ENCODE results near the gene GYPC.

The GYPC gene

DNA sequence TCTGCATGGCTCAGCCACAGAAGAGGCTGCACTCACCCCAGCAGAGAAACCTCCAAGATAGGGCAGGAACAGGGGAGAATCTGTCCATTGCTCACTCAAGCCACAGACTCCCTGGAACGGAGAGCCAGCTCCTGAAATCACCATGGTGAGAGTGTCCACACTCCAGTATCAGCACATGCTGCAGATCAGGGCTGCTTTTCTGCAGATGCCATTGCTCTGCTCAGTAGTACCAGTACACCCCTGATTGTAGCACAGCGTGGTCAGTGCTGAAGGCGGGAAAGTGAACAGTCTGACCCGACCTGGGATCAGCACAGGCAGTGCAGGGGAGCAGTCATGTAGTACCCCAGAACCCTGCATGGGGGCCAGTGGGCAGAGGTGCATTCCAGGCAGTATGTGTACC is 73.9 kb downstream of the GYPC start:
- DNase-seq (ENCODE audit: low read depth in 1 of 2, low spot score in 1 of 2), result no peak

GRCh38 chr2:126730655-126731054 is 74.7 kb downstream of the GYPC start:
- no peak for DNase-seq (ENCODE audit: low read depth in 1 of 2, low spot score in 1 of 2)

DNA sequence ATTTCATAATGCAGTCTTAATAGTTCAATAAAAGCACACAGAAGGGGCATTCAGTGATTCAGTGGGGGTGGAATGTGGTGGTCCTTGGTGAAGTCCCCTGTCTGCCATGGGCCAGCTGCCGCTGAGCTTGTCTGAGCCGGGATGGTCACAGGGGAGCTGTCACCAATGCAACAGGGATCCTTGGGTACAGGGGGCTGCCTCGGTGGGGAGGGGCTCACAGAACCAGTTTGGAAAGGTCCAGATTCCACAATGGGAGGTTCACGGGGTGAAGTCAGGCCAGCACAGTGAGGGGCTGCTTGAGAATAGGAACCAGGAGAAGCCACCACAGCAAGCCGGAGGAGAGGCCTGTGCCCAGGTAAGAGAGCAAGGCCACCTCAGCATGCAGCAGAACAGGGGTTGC is 75.4 kb downstream of the GYPC start:
- no peak for DNase-seq (ENCODE audit: low read depth in 1 of 2, low spot score in 1 of 2)

- no peak for DNase-seq (ENCODE audit: low read depth in 1 of 2, low spot score in 1 of 2)
Measured at GRCh38 chr2:126732682-126733245, 76.8 kb downstream of the GYPC start.

DNA sequence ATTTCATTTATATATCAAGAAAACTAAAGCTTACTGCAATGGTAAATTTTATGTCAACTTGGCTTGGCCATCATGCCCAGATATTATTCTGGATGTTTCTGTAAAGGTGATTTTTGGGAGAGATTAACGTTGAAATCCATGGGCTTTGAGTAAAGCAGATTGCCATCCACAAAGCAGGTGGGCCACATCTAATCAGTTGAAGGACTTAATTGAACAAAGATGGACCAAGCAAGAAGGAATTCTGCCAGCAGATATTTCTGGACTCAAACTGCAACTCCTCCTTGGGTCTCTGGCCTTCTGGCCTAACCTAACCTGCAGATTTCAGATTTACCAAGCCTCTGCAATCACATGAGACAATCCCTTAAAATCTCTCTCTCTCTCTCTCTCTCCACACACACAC is 77.8 kb downstream of the GYPC start:
- no peak for DNase-seq (ENCODE audit: low read depth in 1 of 2, low spot score in 1 of 2)

DNA sequence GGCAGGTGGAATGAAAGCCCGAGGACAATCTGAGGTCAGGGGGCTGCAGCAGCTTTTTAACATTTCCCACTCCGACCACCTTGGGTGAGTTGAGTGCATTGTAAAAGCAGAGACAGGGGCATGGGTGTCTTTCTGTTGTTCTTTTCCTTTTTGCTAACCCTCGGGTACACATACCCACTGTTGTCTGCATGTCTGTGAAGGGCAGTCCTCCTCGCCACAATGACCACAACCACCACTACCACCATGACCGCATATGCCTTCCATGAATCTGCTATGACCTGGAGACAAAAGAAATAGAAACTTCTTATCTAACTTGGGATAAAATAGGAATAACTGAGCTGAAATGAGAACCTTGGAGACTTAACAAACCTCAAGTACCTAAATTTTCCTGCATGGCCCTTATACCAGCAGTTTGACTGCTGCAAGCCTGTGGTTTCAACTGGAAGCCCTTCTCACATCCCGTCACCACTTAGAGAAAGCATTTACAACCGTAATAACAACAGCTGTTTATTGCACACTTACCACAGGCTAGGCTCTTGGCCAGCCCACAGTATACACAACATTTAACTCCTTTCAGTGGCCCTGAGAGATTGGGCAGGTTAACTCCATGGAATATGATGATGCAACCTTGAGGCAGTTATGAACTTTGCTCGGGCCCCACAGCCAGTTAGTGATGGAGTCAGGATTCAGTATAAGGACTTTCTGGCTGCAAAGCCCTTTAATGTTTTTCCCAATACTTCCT is 80.3 kb downstream of the GYPC start:
- DNase-seq (ENCODE audit: low read depth in 1 of 2, low spot score in 1 of 2), result no peak

GRCh38 chr2:126739141-126739540 is 83.2 kb downstream of the GYPC start:
- DNase-seq (ENCODE audit: low read depth in 1 of 2, low spot score in 1 of 2), result no peak

DNA sequence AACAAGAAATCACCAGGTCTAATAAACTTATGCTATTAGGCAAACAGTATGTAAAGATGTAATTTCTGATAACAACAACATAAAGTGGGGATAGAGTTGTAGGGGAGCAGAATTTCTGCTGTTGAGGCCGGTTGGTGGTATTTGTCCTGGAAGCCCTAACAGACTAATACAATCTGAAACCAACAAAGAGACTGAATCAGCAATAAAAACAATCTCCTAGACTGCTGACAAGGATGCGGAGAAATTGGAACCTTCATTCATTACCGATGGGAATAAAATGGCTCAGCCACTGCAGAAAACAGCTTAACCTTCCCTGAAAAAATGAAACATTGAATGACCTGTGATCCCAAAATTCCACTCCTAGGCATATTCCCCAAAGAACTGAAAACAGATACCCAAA is 88.7 kb downstream of the GYPC start:
- DNase-seq (ENCODE audit: low read depth in 1 of 2, low spot score in 1 of 2), result no peak

All from activated T-helper 1 cell treated with anti-CD3 and anti-CD28 coated beads, Interleukin-2, amount 50 U/mL, for 16 hours (primary cell).